Transverse colon (tissue), 4 donors: ENCODE measurements around the gene CCDC89. TPM values are rescaled to one million over a fixed set of nuclear protein-coding genes. Genes with fewer than 3 reads are reported as not detected.
A peak's percentile ranks its signal among the peaks of the same experiment; 100 is the strongest.

ENCODE experiments used
- DNase-seq: peaks from one replicate; pipeline ENCODE4 v3.0.0-alpha.2; 2019
- H3K27ac ChIP-seq, 4 donors: fragments of 200-600 bp; sonication (generic); 2 replicates each; pipeline ENCODE4 v1.5.1; 2016 to 2018; ENCODE audit warnings: inconsistent platforms in 4 of 4
- H3K27me3 ChIP-seq: fragments of 200-600 bp; sonication (generic); 2 replicates; pipeline ENCODE4 v1.5.1; 2017; ENCODE audit warnings: inconsistent platforms
- H3K36me3 ChIP-seq, 4 donors: fragments of 200-600 bp; sonication (generic); 2 replicates each; pipeline ENCODE4 v1.5.1; 2017 to 2019; ENCODE audit warnings: inconsistent platforms in 4 of 4
- H3K4me1 ChIP-seq, 4 donors: fragments of 200-600 bp; sonication (generic); 2 replicates each; pipeline ENCODE4 v1.5.1; 2017 to 2020; ENCODE audit warnings: inconsistent platforms in 4 of 4
- H3K4me3 ChIP-seq, 4 donors: fragments of 200-600 bp; sonication (generic); 1 replicate in 1 of 4; 2 replicates in 3 of 4; pipeline versions ENCODE4 v1.5.1 to v1.6.1; 2017 to 2019; ENCODE audit warnings: inconsistent platforms in 4 of 4
- H3K9me3 ChIP-seq, 2 donors: fragments of 200-600 bp; sonication (generic); 2 replicates each; pipeline ENCODE4 v1.5.1; 2017 to 2019; ENCODE audit warnings: inconsistent platforms in 2 of 2
- CTCF ChIP-seq, 5 experiments: fragments of 200-600 bp in 3 of 5; fragments of 450-650 bp in 2 of 5; sonication (generic) in 3 of 5; IDR thresholded peaks; 1 replicate in 2 of 5; 2 replicates in 3 of 5; pipeline ENCODE4 v1.5.1; 2016 to 2017; ENCODE audit warnings: antibody characterized with exemption in 5 of 5, inconsistent platforms in 3 of 5, mild to moderate bottlenecking in 2 of 5, moderate library complexity in 1 of 5
- EP300 ChIP-seq: sonication (generic); formaldehyde crosslinking; IDR thresholded peaks from one replicate; pipeline ENCODE4 v1.6.1; 2017; ENCODE audit warnings: antibody characterized with exemption, low read depth
- POLR2A ChIP-seq: fragments of 450-650 bp; IDR thresholded peaks from one replicate; pipeline ENCODE4 v1.6.1; 2016; ENCODE audit warnings: antibody characterized with exemption, mild to moderate bottlenecking, moderate library complexity
- POLR2AphosphoS5 ChIP-seq, 3 donors: sonication (generic); formaldehyde crosslinking; IDR thresholded peaks; one replicate each; pipeline ENCODE4 v1.6.1; 2016; ENCODE audit warnings: antibody characterized with exemption in 3 of 3
- WGBS, 2 donors: methylation state at CpG; one replicate each; pipeline ENCODE4 v1.1.5; 2018; ENCODE audit warnings: low coverage in 1 of 2; 5-methylcytosine and 5-hydroxymethylcytosine counted together
- in situ Hi-C, 4 donors: fragments of 200-750 bp; cut with MboI; loops; one replicate each; pipeline versions ENCODE4 v1.15.0 to v1.15.1; 2017; ENCODE audit warnings: low sequenced_read_pairs in 3 of 4, low pct_ligation_motif_present in 1 of 4, low pct_unique_long_range_greater_than_20kb in 1 of 4
- intact Hi-C: fragments of 100-400 bp; cut with DNase I; formaldehyde crosslinking; loops from one replicate; pipeline ENCODE4 v1.15.1; 2023; ENCODE audit warnings: low total_unique reads
- total RNA-seq, 4 donors: library from RNA; depleted of rRNA; stranded (reverse); fragments of >200 nt; gene quantifications; one replicate each; pipeline ENCODE4 v1.1.0, GENCODE V29; 2016

CCDC89 gene
- total RNA-seq, 4 donors from 2014 or later, result 1.00 to 9.6 (median 7.2) TPM

GRCh38 chr11:85643191-85643614, 42.8 kb downstream of the CCDC89 start:
- intact Hi-C loops, result no loop called here
- no peak overlapping the region for H3K4me3 ChIP-seq
- 47% methylated on average over 2 of the region's 2 CpGs; no CpG with 5 or more reads in 1 of the 2 donors for WGBS, 2 donors
- no peaks in the 10 kb centered on the region for H3K9me3 ChIP-seq
- H3K27ac ChIP-seq, result no peak overlapping the region
- no peaks in the 10 kb centered on the region for H3K27me3 ChIP-seq
- H3K4me1 ChIP-seq, result peaks cover 1 to 12% (median 6%) of the 10 kb centered on the region in 4 donors
- H3K36me3 ChIP-seq, result no peaks in the 10 kb centered on the region
- in situ Hi-C loops, result no loop called here
- DNase-seq, result peak; percentile 16
- TF ChIP-seq POLR2A, result no peak
- TF ChIP-seq POLR2AphosphoS5 (IDR thresholded peaks at IDR 0.05), result no peak
- no peak for TF ChIP-seq CTCF (IDR thresholded peaks at IDR 0.05)
- no peak for TF ChIP-seq EP300

GRCh38 chr11:85634747-85635146, 51.2 kb downstream of the CCDC89 start:
- intact Hi-C loops (no loop called here), in situ Hi-C loops (no loop called here)
- DNase-seq, result no peak
- Histone ChIP-seq H3K9me3 (no peaks in the 10 kb centered on the region), H3K4me1 (peaks cover 0 to 10% (median 3%) of the 10 kb centered on the region in 4 donors), H3K4me3 (no peak overlapping the region), H3K27me3 (no peaks in the 10 kb centered on the region), H3K36me3 (peaks cover 0 to 39% (median 11%) of the 10 kb centered on the region in 4 donors), H3K27ac (no peak overlapping the region)
- WGBS, 2 donors, result 74 to 79% methylated on average over 3 of the region's 3 CpGs
- TF ChIP-seq POLR2A, result no peak
- TF ChIP-seq CTCF (IDR thresholded peaks at IDR 0.05), result no peak
- TF ChIP-seq POLR2AphosphoS5 (IDR thresholded peaks at IDR 0.05), result no peak
- TF ChIP-seq EP300, result no peak

Other genes starting within 250 kb of the CCDC89 start
- gene DLG2, start 58.9 kb downstream of the CCDC89 start, total RNA-seq, result 10 to 100 TPM in 1 of 4 donors, 1 to 10 TPM in 3; 1.9 to 28.3 (median 3.7) TPM
- 10 to 100 TPM; 29.9 to 48.3 (median 42.6) TPM for gene TMEM126B, start 57.6 kb downstream of the CCDC89 start, total RNA-seq
- 10 to 100 TPM in 2 of 4 donors, 1 to 10 TPM in 1, not detected in 1; 4.0 to 17.5 (median 11.3) TPM for gene TMEM126A, start 38.2 kb downstream of the CCDC89 start, total RNA-seq
- 100 to 1,000 TPM in 1 of 4 donors, 10 to 100 TPM in 3; 55.3 to 147 (median 85.5) TPM for gene CREBZF, start 21.1 kb downstream of the CCDC89 start, total RNA-seq
- gene SYTL2, start 124.9 kb upstream of the CCDC89 start, total RNA-seq, result 1,000 to 10,000 TPM in 1 of 4 donors, 100 to 1,000 TPM in 3; 140 to 1,280 (median 344) TPM
- not detected for gene CCDC83, start 169.2 kb upstream of the CCDC89 start, total RNA-seq